H1 (cell line): ENCODE measurements around the gene SCN8A. TPM values are rescaled to one million over a fixed set of nuclear protein-coding genes. Genes with fewer than 3 reads are reported as not detected.

Source experiments
- BACH1 ChIP-seq: IDR thresholded peaks from 2 replicates; pipeline ENCODE4 v1.6.1; 2012; ENCODE audit warnings: low read length, improper control_type of control experiment
- CBX5 ChIP-seq: fragments of 300-800, 300-1000 bp; sonication (generic); IDR thresholded peaks from 2 replicates; pipeline ENCODE4 v1.7.1; 2016; ENCODE audit warnings: antibody characterized with exemption, low read length, low read depth
- CHD1 ChIP-seq: IDR thresholded peaks from 2 replicates; pipeline ENCODE4 v1.6.1; 2012; ENCODE audit warnings: low read depth, low read length, improper control_type of control experiment
- JUND ChIP-seq: IDR thresholded peaks from 2 replicates; pipeline ENCODE4 v1.6.1; 2011; ENCODE audit warnings: mild to moderate bottlenecking, improper control_type of control experiment, low read length
- PHF8 ChIP-seq: fragments of 200-600 bp; sonication (generic); conservative IDR thresholded peaks from 2 replicates; pipeline ENCODE4 v1.7.1; 2012; ENCODE audit warnings: low read depth, mild to moderate bottlenecking, inconsistent platforms, low read length, moderate library complexity
- TBP ChIP-seq: IDR thresholded peaks from 2 replicates; pipeline ENCODE4 v1.6.1; 2011; ENCODE audit warnings: low read depth, low read length, improper control_type of control experiment
- YY1 ChIP-seq: IDR thresholded peaks from 2 replicates; pipeline ENCODE4 v1.6.1; 2011; ENCODE audit warnings: low read depth, mild to moderate bottlenecking, low read length
- polyA plus RNA-seq, 7 experiments: library from polyadenylated mRNA; depleted of rRNA in 3 of 7; stranded (reverse) in 5 of 7; unstranded in 2 of 7; fragments of >200 nt in 5 of 7; fragments of 200-250 nt in 2 of 7; gene quantifications; 1 replicate in 5 of 7; 2 replicates in 1 of 7; 4 replicates in 1 of 7; pipeline versions ENCODE4 v1.2.1 to v1.2.3, GENCODE V29; 2011 to 2013; ENCODE audit warnings: missing spikeins in 2 of 7, mixed read lengths in 2 of 7
- total RNA-seq: library from RNA; stranded (reverse); fragmentation: NEBNext Ultra II Directional; extraction: Animal tissue kit (Norgen Biotek cat#: 25700); gene quantifications from 2 replicates; pipeline ENCODE4 v1.2.1, GENCODE V29; 2021
- TF ChIP-seq, protein P1 (sequence below): IDR thresholded peaks from 2 replicates; pipeline ENCODE4 v1.6.1; 2011; ENCODE audit warnings: low read length, improper control_type of control experiment

Gene SCN8A
- total and polyA plus RNA-seq, 2 of the 8 experiments (the other 6 are each of a cell fraction or from before 2014, with no cell fraction given): 6.3 to 10.7 TPM

DNA sequence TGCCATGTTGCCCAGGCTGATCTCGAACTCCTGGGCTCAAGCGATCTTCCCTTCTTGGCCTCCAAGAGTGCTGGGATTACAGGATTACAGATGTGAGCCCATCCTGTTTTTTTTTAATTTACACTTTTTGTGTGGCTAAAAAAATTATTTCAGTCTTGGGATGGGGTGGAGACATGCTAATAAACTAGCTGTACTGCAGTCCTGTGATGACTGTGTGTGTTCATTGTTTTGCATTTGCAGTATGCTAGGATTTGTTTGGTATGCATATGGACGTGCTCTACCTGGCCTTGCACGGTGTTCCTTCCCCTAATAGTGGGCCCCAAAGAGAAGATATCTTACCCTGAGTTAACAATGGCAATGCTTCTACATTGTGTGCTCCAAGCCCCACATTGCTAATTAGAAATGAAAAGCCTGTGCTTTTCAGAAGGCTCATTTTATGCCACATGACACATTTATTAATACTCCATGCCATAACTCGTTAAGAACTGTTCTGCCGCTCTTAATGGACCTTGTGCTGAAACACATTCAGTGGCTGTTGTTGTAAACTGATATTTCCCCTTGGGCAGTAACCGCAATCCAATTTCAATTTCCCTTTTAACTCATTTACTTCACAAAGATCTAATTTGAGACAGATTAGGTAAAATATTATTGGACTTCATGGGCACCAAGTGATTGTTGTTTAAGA lies 86.4 kb downstream of the SCN8A start (continued):
- TF ChIP-seq, protein P1, sequence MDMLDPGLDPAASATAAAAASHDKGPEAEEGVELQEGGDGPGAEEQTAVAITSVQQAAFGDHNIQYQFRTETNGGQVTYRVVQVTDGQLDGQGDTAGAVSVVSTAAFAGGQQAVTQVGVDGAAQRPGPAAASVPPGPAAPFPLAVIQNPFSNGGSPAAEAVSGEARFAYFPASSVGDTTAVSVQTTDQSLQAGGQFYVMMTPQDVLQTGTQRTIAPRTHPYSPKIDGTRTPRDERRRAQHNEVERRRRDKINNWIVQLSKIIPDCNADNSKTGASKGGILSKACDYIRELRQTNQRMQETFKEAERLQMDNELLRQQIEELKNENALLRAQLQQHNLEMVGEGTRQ: no peak
- TF ChIP-seq CBX5: no peak
- no peak for TF ChIP-seq CHD1
- TF ChIP-seq PHF8: no peak
- no peak for TF ChIP-seq YY1
- no peak for TF ChIP-seq BACH1
- TF ChIP-seq JUND: no peak
- TF ChIP-seq TBP: no peak
